HG03196 (cell line): ENCODE data around the gene ELOA.

Source experiments
- ATAC-seq: cut with Tn5 transposase; IDR thresholded peaks from one replicate; pipeline ENCODE4 v1.9.1; 2021; ENCODE audit not compliant: unreplicated experiment

ELOA gene

GRCh38 chr1:23736437-23737134 lies 6.7 kb upstream of the ELOA start:
- no peak for ATAC-seq

DNA sequence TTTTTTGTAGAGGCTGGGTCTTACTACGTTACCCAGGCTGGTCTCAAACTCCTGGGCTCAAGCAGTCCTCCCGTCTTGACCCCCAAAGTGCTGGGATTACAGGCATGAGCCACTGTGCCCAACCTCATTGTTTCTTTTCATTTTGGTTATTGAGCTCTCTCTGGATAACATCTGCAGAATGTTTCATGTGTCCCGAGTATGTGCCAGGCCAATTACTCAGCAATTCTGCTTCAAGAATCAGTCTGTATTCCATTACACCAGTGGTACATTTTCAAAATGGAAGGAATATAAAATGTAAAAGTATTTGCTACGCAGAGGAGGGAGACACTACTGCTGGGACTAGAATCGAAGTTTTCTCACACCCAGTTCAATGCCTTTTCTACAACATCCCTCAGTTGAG lies 1.7 kb upstream of the ELOA start:
- ATAC-seq = no peak

DNA sequence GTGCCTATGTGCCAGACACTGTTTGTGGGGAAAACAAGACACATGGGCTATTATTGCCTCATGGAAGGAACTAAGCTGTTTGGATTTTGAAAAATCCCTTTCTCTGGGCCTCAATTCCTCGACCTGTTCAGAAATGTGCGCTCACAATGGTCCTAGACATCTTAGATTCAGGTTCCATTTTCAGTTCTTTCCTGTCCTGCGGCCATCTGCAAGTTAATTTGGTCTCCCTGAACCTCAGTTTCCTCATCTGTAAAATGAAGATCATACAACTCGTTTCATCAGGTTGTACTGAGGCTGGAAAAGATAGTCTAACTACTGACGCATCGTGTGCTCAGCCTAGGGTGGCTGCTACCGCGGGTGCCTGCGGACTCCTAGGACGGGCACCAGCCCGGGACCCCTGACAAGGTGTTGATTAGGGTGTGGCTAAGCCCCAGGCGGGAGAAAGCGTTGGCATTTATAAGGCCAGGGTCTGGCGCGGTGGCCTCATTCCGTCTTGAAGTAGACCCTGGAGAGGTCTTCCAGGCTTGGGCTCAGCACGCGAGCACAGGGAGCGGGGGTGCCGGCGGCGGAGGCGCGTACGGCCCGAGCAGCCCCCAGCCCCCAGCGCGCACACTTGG lies 493 bp upstream of the ELOA start:
- ATAC-seq = peak; percentile 16

DNA sequence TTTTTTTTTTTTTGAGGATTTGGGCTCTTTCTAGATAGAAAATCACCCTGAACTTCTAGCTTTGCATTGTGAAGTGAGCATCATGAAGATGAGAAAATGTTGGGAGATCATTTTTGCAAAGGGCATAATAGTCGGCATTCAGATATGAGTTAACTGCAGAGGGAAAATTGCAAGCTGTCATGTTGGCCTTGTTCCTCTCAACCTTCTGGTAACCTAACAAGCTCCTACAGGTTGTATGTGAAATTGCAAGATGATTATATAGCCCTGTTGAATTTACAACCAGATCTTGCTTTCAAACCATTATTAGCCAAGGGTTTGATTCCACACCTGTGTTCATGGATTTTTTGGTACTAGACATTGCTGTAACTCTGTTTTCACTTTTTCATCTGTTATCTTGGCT lies 2.2 kb downstream of the ELOA start:
- no peak for ATAC-seq

- no peak for ATAC-seq
Measured at GRCh38 chr1:23748016-23748415, 4.7 kb downstream of the ELOA start.

GRCh38 chr1:23751050-23751814 lies 8.0 kb downstream of the ELOA start:
- no peak for ATAC-seq

DNA sequence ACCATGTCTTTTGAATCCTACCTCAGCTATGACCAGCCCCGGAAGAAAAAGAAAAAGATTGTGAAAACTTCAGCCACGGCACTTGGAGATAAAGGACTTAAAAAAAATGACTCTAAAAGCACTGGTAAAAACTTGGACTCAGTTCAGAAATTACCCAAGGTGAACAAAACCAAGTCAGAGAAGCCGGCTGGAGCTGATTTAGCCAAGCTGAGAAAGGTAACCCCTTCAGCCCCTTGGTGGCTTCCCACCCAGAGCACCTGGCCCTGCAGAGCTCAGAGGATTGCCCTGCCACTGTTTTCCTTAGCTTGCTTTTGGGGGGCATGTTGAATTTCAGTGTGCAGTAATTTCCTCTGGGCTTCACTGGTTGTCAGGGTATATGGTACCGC lies 8.5 kb downstream of the ELOA start:
- no peak for ATAC-seq

DNA sequence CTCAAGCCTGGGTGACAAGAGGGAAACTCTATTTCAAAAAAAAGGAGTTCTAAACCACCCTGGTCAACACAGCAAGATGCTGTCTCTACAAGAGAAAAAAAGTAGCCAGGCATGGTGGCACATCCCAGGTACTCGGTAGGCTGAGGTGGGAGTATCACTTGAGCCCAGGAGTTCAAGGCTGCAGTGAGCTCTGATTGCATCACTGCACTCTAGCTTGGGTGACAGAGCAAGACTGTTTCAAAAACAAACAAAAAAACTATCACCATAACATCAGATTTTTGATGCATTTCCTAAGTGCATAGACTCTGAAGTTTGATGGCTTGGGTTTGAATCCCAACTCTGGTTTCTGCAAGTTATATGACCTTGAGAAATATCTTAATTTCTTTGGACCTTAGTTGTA lies 9.6 kb downstream of the ELOA start:
- ATAC-seq = no peak

GRCh38 chr1:23756676-23757075 lies 13.4 kb downstream of the ELOA start:
- no peak for ATAC-seq

DNA sequence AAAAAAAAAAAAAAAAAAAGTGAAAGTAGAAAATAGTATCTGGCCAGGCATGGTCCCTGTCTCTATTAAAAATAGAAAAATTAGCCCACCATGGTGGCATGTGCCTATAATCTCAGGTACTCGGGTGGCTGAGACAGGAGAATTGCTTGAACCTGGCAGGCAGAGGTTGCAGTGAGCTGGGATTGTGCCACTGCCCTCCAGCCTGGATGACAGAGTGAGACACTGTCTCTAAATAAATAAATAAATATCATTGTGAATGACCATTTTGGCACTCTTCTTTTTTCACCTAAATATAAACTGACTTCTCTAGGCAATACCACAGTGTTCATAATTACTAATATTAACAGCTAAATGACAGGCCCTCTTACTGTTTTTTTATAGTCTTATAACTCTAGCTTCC lies 14.5 kb downstream of the ELOA start:
- no peak for ATAC-seq

- no peak for ATAC-seq
Measured at GRCh38 chr1:23759277-23759676, 16.0 kb downstream of the ELOA start.

DNA sequence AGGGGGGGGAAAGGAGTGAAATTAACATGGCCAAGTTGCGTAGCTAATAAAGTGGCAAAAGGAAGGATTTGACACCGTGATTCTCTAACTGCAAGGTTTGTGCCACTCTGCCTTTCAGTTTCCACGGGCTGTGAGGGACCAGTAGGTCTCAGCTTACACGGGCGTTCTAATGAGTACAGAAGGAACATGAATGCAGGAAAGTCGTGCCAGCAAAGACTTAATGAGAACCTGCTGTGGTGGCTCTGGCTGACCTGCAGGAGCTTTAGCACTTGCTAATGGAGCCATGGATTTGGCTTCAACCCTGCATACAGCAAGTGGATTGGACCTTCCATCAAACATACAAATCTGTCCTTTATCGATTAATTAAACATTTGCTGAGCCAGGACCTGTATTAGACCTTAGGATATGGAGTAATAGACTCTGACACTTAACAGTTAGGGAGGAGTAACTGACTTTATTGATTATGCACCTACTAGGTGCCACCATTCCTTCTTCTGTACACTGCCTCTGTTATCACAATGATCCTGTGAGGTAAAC lies 19.8 kb downstream of the ELOA start:
- no peak for ATAC-seq

GRCh38 chr1:23768733-23769132 lies 25.5 kb downstream of the ELOA start:
- no peak for ATAC-seq

GRCh38 chr1:23772049-23772853 lies 29.0 kb downstream of the ELOA start:
- no peak for ATAC-seq

DNA sequence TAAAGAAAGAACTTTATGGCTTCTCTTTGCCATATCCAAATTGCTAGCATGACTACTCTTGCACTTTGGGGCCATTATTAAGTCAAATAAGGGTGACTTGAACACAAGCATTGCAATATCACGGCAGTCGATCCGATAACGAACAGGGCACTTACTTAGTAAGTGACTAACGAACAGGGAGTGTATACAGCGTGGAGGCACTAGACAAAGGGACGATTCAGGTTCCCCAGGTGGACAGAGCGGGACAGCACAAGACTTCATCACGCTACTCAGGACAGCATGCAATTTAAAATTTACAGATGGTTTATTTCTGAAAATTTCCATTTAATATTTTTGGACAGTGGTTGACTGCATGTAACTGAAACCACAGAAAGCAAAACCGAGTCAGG lies 29.6 kb downstream of the ELOA start:
- ATAC-seq = no peak

- ATAC-seq = no peak
Measured at GRCh38 chr1:23774174-23774880, 31.1 kb downstream of the ELOA start.

DNA sequence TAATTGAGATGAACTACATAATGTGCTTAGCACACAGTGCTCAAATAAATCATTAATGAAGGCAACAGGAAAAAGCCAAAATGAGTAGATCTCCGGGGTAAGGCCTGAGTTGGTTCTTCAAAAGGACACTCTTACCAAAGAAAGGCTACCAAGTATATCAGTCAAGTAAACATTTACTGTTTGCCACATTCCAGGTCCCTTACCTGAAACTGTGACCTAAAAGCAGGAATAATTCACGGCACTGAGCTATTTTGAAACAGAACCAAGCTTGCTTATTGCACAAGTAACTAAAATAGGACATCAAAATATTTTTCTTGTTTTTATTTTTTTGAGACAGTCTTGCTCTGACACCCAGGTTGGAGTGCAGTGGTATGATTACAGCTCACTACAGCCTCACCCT lies 32.9 kb downstream of the ELOA start:
- no peak for ATAC-seq

GRCh38 chr1:23777979-23778814 lies 34.9 kb downstream of the ELOA start, which contains the start of gene PITHD1:
TSS of gene PITHD1 (plus strand) at chr1:23778418. CDS start at chr1:23778516, 98 bp downstream.
- ATAC-seq = peak; percentile 65

- no peak for ATAC-seq
Measured at GRCh38 chr1:23779826-23780371, 36.6 kb downstream of the ELOA start.
